ENCODE measurements around the gene CADM2.
"Not testable (repeated sequence)": the region's sequence is repeated elsewhere in the genome, so short reads cannot be mapped to it uniquely, and the experiment has no call there.

CADM2 gene

GRCh38 chr3:85081191-85081906, 122.6 kb downstream of the CADM2 start:
- no peak for DNase-seq

- no peak for DNase-seq
Measured at GRCh38 chr3:85090495-85090894, 131.7 kb downstream of the CADM2 start.

- DNase-seq = no peak
Measured at GRCh38 chr3:85100316-85100715, 141.5 kb downstream of the CADM2 start.

DNA sequence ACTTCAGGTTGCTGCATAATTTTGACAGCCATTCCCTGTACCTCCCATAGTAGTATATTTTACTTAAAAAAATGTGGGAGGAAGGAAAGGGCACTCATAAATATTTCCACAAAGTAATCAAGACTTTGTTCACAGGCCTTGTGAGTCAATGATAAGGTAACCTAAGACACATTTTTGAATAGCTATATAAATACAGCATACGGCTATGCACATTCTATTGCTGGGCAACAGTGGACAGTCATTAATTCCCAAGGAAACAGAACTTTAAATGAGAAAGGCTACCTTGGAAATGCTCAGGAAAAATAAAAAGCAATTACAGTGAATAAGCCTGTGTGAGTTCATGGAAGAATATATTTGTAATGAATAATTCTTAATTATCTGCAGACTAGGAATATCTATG, 144.0 kb downstream of the CADM2 start:
- no peak for DNase-seq

DNA sequence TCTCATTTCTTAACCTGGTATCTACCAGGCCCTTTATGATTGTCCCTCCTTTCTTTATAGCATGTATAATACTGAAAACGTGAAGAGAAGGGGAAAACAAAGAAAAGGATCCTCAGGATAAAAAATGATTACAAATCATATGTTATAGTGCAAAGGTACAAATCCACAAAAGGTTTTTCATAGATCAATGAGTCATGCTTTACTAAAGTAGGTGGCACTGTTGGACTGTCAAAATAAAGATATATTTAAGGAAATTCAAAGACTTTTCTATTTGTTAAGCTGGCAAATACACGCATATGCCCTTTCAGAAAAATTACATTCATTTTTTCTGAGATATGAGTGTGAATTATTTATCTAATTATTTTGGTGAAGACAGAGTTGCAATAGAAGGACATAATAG, 151.6 kb downstream of the CADM2 start:
- no peak for DNase-seq

DNA sequence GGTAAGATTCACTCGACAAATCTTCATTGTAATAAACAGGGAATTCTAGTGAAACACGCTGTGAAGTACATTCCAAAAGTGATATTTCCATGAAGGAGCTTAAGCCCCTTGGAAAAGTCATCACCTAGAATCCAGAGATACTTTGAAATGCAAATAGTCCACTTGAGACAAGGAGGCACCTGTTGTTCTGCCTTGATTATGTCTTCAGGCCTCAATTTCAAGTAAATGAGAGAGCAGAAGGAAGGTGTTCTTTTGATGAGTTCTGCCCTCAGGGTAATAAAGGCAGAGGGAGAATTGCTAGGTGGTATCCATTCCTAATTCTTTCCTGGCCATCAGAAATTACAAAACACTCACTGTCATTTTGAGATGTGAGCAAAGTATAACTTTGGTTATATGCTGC, 162.1 kb downstream of the CADM2 start:
- no peak for DNase-seq

DNA sequence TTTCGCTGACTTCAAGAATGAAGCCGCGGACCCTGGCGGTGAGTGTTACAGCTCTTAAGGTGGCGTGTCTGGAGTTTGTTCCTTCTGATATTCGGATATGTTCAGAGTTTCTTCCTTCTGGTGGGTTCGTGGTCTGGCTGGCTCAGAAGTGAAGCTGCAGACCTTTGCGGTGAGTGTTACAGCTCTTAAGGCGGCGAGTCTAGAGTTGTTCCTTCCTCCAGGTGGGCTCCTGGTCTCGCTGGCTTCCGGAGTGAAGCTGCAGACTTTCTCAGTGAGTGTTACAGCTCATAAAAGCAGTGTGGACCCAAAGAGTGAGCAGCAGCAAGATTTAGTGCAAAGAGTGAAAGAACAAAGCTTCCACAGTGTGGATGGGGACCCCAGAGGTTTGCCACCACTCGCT, 174.1 kb downstream of the CADM2 start:
- DNase-seq = not testable (repeated sequence)

DNA sequence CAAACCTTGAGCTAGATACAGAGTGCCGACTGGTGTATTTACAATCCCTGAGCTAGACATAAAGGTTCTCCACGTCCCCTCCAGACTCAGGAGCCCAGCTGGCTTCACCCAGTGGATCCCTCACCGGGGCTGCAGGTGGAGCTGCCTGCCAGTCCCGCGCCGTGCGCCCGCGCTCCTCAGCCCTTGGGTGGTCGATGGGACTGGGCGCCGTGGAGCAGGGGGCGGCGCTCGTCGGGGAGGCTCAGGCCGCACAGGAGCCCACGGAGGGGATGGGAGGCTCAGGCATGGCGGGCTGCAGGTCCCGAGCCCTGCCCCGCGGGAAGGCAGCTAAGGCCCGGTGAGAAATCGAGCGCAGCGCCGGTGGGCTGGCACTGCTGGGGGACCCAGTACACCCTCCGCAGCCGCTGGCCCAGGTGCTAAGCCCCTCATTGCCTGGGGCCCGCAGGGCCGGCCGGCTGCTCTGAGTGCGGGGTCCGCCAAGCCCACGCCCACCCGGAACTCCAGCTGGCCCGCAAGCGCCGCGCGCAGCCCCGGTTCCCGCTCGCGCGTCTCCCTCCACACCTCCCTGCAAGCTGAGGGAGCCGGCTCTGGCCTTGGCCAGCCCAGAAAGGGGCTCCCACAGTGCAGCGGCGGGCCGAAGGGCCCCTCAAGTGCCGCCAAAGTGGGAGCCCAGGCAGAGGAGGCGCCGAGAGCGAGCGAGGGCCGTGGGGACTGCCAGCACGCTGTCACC, 175.1 kb downstream of the CADM2 start:
- not testable (repeated sequence) for DNase-seq

DNA sequence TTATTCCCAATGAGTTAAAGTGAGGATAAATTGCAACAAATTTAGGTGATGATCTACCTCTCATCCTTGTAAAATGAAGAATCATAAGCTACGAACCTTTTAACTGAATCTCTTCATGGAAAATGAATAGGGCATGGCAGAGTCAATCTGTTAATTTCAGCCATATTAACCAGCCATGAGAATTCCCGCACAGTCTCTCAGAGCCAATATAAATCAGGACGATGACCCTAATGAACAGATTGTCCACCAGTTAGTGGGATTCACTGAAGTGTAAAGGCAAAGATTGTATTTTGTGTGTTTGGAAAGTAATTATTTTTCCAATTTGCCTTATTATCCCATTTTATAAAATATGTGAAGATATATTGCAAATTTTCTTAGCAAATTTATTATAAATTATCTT, 183.8 kb downstream of the CADM2 start:
- no peak for DNase-seq

- no peak for DNase-seq
Measured at GRCh38 chr3:85148036-85148435, 189.2 kb downstream of the CADM2 start.

- DNase-seq = no peak
Measured at GRCh38 chr3:85151555-85151954, 192.8 kb downstream of the CADM2 start.

DNA sequence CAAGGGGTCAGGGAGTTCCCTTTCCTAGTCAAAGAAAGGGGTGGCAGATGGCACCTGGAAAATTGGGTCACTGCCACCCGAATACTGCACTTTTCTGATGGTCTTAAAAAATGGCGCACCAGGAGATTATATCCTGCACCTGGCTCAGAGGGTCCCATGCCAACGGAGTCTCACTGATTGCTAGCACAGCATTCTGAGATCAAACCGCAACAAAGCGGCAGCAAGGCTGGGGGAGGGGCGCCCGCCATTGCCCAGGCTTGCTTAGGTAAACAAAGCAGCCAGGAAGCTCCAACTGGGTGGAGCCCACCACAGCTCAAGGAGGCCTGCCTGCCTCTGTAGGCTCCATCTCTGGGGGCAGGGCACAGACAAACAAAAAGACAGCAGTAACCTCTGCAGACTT, 194.5 kb downstream of the CADM2 start:
- not testable (repeated sequence) for DNase-seq

DNA sequence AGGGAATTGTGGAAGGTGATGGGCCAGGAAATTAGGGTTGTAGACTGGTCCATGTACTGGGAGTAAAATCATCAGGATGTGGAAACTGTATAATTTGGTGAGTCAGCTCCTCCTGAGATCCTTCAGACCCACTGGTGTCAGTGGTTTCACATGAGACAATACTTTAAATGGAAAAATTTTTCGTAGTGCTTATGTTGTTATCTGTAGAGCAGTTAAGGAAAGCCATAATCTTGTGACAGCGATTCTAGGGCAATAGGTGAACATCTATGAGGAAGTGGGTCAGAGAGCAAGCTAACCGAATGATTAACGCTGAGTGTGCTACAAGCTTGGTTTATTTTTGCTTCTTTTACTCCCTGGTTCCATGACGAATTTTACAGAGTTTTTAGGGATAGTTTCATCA, 200.6 kb downstream of the CADM2 start:
- DNase-seq = no peak

- no peak for DNase-seq
Measured at GRCh38 chr3:85161544-85161943, 202.8 kb downstream of the CADM2 start.

- no peak for DNase-seq
Measured at GRCh38 chr3:85162905-85163304, 204.1 kb downstream of the CADM2 start.

GRCh38 chr3:85164436-85164835, 205.6 kb downstream of the CADM2 start:
- DNase-seq = no peak

GRCh38 chr3:85167576-85167975, 208.8 kb downstream of the CADM2 start:
- no peak for DNase-seq

DNA sequence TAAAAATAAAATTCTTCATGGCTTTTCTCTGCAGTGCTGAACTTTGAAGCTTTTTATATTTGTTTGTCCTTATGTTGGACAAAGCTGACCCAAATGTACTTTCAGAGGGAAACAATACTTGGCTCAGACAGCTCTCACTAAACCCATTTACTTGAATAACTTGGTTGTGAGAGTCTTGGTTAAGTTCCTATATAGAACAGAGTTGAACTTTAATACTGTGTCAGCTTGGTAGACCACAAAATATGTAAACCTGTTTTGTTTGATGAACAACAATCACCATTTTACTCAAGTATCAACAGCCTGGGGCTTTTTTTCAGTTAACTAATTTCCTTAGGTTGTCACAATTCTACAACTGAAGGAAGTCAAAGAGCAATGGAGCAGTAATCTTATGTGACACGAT, 211.9 kb downstream of the CADM2 start:
- no peak for DNase-seq

GRCh38 chr3:85171976-85172375, 213.2 kb downstream of the CADM2 start:
- no peak for DNase-seq

DNA sequence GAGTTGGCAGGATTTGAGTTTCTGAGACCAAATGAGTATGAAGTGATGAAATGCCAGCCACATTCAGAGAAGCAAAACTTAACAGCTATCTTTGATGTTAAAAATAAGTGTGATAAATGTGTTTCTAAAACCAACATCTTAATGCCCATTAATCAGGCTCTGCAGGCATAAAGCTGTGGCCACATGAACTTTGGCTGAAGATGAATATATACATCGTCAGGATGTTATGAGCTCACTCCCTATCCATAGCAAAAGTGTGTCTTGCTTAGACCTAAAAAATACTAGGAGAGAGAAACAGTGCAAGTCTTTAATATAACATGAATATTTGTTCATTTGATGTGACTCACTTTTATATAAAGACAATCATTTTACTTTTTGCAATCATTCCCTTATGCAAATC, 218.0 kb downstream of the CADM2 start:
- DNase-seq = no peak

DNA sequence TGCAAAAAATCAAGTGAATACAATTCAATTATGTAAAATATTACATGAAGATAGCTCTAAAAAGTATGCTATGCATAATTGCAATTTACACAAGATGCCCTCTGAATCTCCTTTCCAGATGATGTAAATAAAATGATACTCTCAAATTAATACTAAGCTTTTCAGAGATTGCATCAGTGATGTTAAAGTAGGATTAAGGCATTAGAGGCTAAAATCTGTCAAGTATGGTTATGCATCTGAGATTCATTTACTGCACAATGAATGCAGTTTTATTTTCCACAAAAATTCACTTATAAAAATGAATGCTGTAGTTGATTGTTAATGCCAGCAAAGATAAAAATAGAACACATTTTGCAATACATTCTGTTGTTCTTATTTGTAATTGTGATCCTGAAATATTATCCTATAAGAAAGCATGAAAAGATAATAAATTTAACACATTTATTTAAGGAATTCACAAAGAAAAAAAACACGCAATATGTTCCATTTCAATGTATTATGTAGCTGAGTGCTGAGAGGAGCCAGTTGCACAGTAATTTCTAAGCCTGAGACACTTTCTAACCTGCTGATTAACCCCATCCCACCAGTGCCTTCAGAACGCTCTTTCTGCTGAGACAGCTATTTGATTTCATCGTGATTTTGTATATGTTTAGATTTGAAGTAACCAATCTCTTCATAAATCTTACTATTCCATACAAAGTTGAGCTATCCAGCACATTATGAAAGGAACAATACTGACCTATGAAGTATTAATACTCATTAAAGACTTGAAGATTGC, 224.4 kb downstream of the CADM2 start:
- no peak for DNase-seq

GRCh38 chr3:85185495-85185894, 226.7 kb downstream of the CADM2 start:
- DNase-seq = no peak

- DNase-seq = no peak
Measured at GRCh38 chr3:85189731-85190130, 230.9 kb downstream of the CADM2 start.

- no peak for DNase-seq
Measured at GRCh38 chr3:85193565-85193964, 234.8 kb downstream of the CADM2 start.
